Caco-2 (cell line): Measurements from ENCODE around the gene TRAPPC6A. TPM values are rescaled to one million over a fixed set of nuclear protein-coding genes. Genes with fewer than 3 reads are reported as not detected.
A peak's percentile ranks its signal among the peaks of the same experiment; 100 is the strongest.

Experiments used
- BruUV-seq: library from RNA; stranded (reverse); fragments of 400-500 nt; replicated peaks from 2 replicates; lab custom pipeline; 2021; lab: Mats Ljungman, UMichigan
- CTCF ChIA-PET: fragments of 300-600 bp; sonication (Branson Sonifier 250); formaldehyde crosslinking; loops from one replicate; lab custom pipeline; 2022; ENCODE audit warnings: antibody characterized with exemption; lab: Charles Lee
- POLR2A ChIA-PET: fragments of 300-600 bp; sonication (Branson Sonifier 250); formaldehyde crosslinking; loops from one replicate; lab custom pipeline; 2022; ENCODE audit warnings: antibody characterized with exemption; lab: Charles Lee
- DNase-seq, 2 experiments: peaks; one replicate each; pipeline versions ENCODE4 v3.0.0 to v3.0.0-alpha.2; 2020 to 2022
- H3K27me3 ChIP-seq: replicated peaks from 2 replicates; pipeline ENCODE4 v1.6.0; 2011; ENCODE audit warnings: low read length; ENCODE audit not compliant: control insufficient read depth, insufficient read depth
- H3K36me3 ChIP-seq: 2 replicates; pipeline ENCODE4 v1.5.1; 2011; ENCODE audit warnings: low read length; ENCODE audit not compliant: control insufficient read depth, insufficient read depth
- H3K4me1 ChIP-seq: fragments of 250-450 bp; sonication (Bioruptor Pico); 2 replicates; pipeline ENCODE4 v1.5.1; 2020; ENCODE audit warnings: mild to moderate bottlenecking
- H3K4me3 ChIP-seq: 2 replicates; pipeline ENCODE4 v1.5.1; 2011; ENCODE audit warnings: low read depth, mild to moderate bottlenecking, control low read depth, low read length
- H3K9me3 ChIP-seq: fragments of 250-450 bp; sonication (Bioruptor Pico); 2 replicates; pipeline ENCODE4 v1.5.1; 2020; ENCODE audit warnings: mild to moderate bottlenecking, moderate library complexity
- H3K27ac Mint-ChIP-seq: one replicate; pipeline ENCODE4 v1.8.0; 2022; ENCODE audit warnings: mixed read lengths; ENCODE audit not compliant: unreplicated experiment
- H3K27me3 Mint-ChIP-seq: one replicate; pipeline ENCODE4 v1.8.0; 2022; ENCODE audit warnings: mixed read lengths; ENCODE audit not compliant: insufficient read depth, unreplicated experiment
- H3K36me3 Mint-ChIP-seq: one replicate; pipeline ENCODE4 v1.8.0; 2022; ENCODE audit warnings: mild to moderate bottlenecking, mixed read lengths; ENCODE audit not compliant: insufficient read depth, unreplicated experiment
- H3K4me1 Mint-ChIP-seq: one replicate; pipeline ENCODE4 v1.8.0; 2022; ENCODE audit warnings: low read depth, mixed read lengths; ENCODE audit not compliant: unreplicated experiment
- H3K4me3 Mint-ChIP-seq: one replicate; pipeline ENCODE4 v1.8.0; 2022; ENCODE audit warnings: mild to moderate bottlenecking, moderate library complexity, mixed read lengths; ENCODE audit not compliant: unreplicated experiment
- H3K9me3 Mint-ChIP-seq: one replicate; pipeline ENCODE4 v1.8.0; 2022; ENCODE audit warnings: mixed read lengths; ENCODE audit not compliant: unreplicated experiment
- intact Hi-C: fragments of 100-400 bp; cut with micrococcal nuclease; formaldehyde crosslinking; loops from one replicate; pipeline ENCODE4 v1.10.0; 2022; ENCODE audit not compliant: unreplicated experiment
- total RNA-seq: library from RNA; stranded (reverse); gene quantifications from 2 replicates; pipeline ENCODE4 v1.2.3, GENCODE V29; 2022
- TF ChIP-seq, protein P1 (sequence below), 2 experiments: fragments of 200-600 bp in 1 of 2; IDR thresholded peaks; 1 replicate in 1 of 2; 2 replicates in 1 of 2; pipeline versions ENCODE4 v1.5.1 to v1.8.0; 2011 to 2022; ENCODE audit warnings: antibody characterized with exemption in 1 of 2, control low read depth in 1 of 2, inconsistent platforms in 1 of 2, low read depth in 1 of 2, low read length in 1 of 2, mild to moderate bottlenecking in 1 of 2, moderate library complexity in 1 of 2; ENCODE audit not compliant: insufficient read depth in 1 of 2, severe bottlenecking in 1 of 2, unreplicated experiment in 1 of 2

TRAPPC6A gene
- total RNA-seq, 1 experiment from 2014 or later = 53.2 TPM

DNA sequence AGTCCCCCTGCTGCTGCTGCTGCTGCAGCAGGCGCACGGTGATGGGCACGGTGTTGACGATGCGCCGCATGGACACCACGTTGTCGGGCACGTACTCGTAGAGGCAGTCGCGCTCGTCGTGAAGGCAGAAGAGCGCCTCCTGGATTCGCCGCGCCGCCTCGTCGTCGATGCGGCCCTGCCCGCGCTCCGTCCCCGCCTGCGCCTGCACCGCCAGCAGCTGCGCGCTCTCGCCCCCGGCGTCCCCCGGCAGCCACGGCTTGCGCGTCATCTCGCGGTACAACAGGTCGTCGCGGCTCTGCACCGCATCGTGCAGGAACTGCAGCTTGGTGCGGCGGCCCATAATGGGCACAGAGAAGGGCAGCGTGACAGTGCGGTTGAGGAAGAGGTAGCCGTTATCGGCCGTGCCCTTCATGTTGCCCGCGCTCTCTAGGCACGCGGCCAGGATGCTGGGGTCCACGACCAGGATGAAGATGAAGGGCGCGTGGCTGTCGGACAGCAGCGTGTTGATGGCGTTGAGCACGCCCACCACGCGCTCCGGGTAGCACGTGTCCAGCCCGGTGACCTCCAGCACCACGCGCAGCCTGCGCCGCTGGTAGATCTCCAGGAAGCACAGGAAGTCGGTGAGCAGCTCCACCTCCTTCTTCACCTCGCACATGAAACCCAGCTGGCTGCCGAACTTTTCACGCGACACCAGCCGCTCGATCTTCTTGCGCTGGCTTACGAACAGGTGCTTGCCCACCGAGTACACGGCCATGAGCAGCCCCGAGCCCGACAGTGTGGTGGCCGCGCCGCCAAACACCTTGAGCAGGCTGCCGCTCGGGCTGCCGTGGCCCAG lies 25.3 kb downstream of the TRAPPC6A start:
- no peaks in the 10 kb centered on the region for H3K36me3 ChIP-seq
- CTCF ChIA-PET = interaction anchor here (0.9 to 2.3 kb wide), 2 partner anchors 20 to 26 kb away, joined by 3 to 17 read pairs; partner anchors contain the start of genes BLOC1S3 and TRAPPC6A

DNA sequence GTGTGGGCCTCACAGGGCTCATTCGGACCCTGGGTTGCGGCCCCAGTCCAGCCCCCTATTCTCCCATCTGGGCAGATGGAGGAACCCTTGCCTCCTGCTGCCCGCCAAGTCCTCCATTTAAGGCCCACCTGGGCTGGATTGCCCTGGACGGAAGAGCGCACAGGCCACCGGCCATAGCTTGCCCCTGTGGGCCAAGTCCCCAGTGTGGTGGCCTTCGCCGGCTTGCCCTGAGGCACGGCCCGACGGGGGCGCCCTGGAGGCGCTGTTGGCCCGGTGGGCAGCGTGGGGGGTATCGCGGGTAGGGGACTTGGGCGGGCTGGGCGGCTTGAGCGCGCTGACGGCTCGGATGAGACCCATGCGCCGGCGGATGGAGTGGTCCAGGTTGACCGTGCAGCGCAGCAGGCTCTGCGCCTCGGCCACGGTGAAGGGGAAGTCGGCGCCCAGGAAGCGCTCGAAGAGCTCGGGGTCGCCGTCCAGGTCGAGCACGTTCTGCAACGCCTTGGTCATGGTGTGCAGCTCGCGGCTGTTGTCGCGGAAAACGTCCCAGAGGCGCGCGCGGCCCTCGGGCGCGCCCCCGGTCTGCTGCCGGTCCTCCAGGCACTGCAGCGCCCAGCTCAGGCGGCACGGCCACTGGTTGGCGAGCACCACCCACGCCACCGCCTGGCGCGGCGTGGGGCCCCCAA lies 26.1 kb downstream of the TRAPPC6A start:
- CTCF ChIA-PET = interaction anchor here (0.5 to 0.6 kb wide), 2 partner anchors 28 to 509 kb away, joined by 4 read pairs; no protein-coding TSS in a partner anchor
- intact Hi-C loops = no loop called here
- Mint-ChIP-seq H3K27ac (peak overlapping the region; percentile 64), H3K27me3 (no peaks in the 10 kb centered on the region), H3K36me3 (peaks cover 44% of the 10 kb centered on the region), H3K9me3 (no peaks in the 10 kb centered on the region), H3K4me3 (peak overlapping the region; percentile 74), H3K4me1 (peaks cover 11% of the 10 kb centered on the region)
- Histone ChIP-seq H3K9me3 (no peaks in the 10 kb centered on the region), H3K4me1 (peaks cover 16% of the 10 kb centered on the region), H3K4me3 (peak overlapping the region; percentile 67), H3K36me3 (no peaks in the 10 kb centered on the region), H3K27me3 (no peaks in the 10 kb centered on the region)
- BruUV-seq = no TSS peak
- no peak for DNase-seq
- POLR2A ChIA-PET = no interaction called here
- TF ChIP-seq, protein P1, sequence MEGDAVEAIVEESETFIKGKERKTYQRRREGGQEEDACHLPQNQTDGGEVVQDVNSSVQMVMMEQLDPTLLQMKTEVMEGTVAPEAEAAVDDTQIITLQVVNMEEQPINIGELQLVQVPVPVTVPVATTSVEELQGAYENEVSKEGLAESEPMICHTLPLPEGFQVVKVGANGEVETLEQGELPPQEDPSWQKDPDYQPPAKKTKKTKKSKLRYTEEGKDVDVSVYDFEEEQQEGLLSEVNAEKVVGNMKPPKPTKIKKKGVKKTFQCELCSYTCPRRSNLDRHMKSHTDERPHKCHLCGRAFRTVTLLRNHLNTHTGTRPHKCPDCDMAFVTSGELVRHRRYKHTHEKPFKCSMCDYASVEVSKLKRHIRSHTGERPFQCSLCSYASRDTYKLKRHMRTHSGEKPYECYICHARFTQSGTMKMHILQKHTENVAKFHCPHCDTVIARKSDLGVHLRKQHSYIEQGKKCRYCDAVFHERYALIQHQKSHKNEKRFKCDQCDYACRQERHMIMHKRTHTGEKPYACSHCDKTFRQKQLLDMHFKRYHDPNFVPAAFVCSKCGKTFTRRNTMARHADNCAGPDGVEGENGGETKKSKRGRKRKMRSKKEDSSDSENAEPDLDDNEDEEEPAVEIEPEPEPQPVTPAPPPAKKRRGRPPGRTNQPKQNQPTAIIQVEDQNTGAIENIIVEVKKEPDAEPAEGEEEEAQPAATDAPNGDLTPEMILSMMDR (IDR thresholded peaks at IDR 0.05; ENCODE audit: insufficient read depth in 1 of 2, low read depth in 1 of 2, low read length in 1 of 2, severe bottlenecking in 1 of 2, unreplicated experiment in 1 of 2) = no peak

More for the DNA sequence above, 25.3 kb downstream of the TRAPPC6A start:
- POLR2A ChIA-PET = interaction anchor here (0.6 to 2.4 kb wide), 3 partner anchors 26 to 269 kb away, joined by 3 to 16 read pairs (median 4); partner anchors contain the start of genes BLOC1S3, PPP1R37 and TRAPPC6A
- TF ChIP-seq, protein P1 (IDR thresholded peaks at IDR 0.05; ENCODE audit: insufficient read depth in 1 of 2, low read depth in 1 of 2, low read length in 1 of 2, severe bottlenecking in 1 of 2, unreplicated experiment in 1 of 2) = no peak
- peak overlapping the region; percentile 64 for H3K27ac Mint-ChIP-seq
- Histone ChIP-seq H3K4me3 (peak overlapping the region; percentile 67), H3K27me3 (no peaks in the 10 kb centered on the region), H3K4me1 (peaks cover 16% of the 10 kb centered on the region), H3K9me3 (no peaks in the 10 kb centered on the region)
- intact Hi-C loops = no loop called here
- H3K36me3 Mint-ChIP-seq = peaks cover 43% of the 10 kb centered on the region
- H3K9me3 Mint-ChIP-seq = no peaks in the 10 kb centered on the region
- peaks cover 11% of the 10 kb centered on the region for H3K4me1 Mint-ChIP-seq
- peak overlapping the region; percentile 74 for H3K4me3 Mint-ChIP-seq
- peak; percentile 78 to 84 for DNase-seq
- no peaks in the 10 kb centered on the region for H3K27me3 Mint-ChIP-seq
- no TSS peak for BruUV-seq

DNA sequence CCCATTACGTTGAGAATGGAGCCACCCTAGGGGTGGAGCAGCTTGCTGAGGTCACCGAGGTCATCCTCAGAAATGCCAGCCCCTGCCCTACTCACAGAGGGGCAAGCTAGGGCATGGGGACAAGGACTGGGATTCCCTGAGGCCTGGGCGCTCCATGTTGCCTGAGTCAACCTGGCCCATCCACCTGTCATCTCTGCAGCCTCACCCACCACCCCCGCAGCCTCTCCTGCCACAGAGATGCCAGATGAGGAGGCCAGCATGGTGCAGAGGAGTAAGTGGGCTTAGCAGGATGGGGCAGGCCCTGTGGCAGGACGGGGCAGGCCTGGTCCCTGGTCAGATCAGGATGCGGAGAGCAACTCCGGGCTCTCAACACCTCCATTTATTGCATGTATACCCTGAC lies 26.7 kb downstream of the TRAPPC6A start:
- ChIA-PET POLR2A (no interaction called here), CTCF (interaction anchor here (0.6 kb wide), 1 partner anchor 508 kb away, joined by 4 read pairs; no protein-coding TSS in a partner anchor)
- Mint-ChIP-seq H3K27ac (no peak overlapping the region), H3K36me3 (peaks cover 50% of the 10 kb centered on the region), H3K4me1 (peaks cover 11% of the 10 kb centered on the region), H3K27me3 (no peaks in the 10 kb centered on the region), H3K4me3 (peak overlapping the region; percentile 74), H3K9me3 (no peaks in the 10 kb centered on the region)
- peaks cover 16% of the 10 kb centered on the region for H3K4me1 ChIP-seq
- TF ChIP-seq, protein P1 (IDR thresholded peaks at IDR 0.05; ENCODE audit: insufficient read depth in 1 of 2, low read depth in 1 of 2, low read length in 1 of 2, severe bottlenecking in 1 of 2, unreplicated experiment in 1 of 2) = no peak
- DNase-seq = no peak
- BruUV-seq = no TSS peak
- H3K27me3 ChIP-seq = no peaks in the 10 kb centered on the region
- no peaks in the 10 kb centered on the region for H3K9me3 ChIP-seq
- intact Hi-C loops = no loop called here
- H3K4me3 ChIP-seq = no peak overlapping the region
- H3K36me3 ChIP-seq = no peaks in the 10 kb centered on the region; the same call in 1 of the 2 replicates
